HPDE6-E6E7 (cell line): ENCODE data around the gene SMARCAL1.
"Not testable (repeated sequence)": the region's sequence is repeated elsewhere in the genome, so short reads cannot be mapped to it uniquely, and the experiment has no call there.

ENCODE experiments used
- DNase-seq: peaks from one replicate; pipeline ENCODE4 v3.0.0; 2011; ENCODE audit warnings: missing footprints; ENCODE audit errors: extremely low spot score

SMARCAL1 gene

GRCh38 chr2:216412022-216412999, at the start of gene SMARCAL1:
Gene SMARCAL1, plus strand, starts transcription at chr2:216412484. Its CDS starts 2,221 bp downstream, at chr2:216414705.
- DNase-seq: peak; percentile 93

GRCh38 chr2:216362730-216363129, 49.6 kb upstream of the SMARCAL1 start:
- DNase-seq: peak; percentile 63

- no peak for DNase-seq
These were observed 49.1 kb upstream of the SMARCAL1 start for GRCh38 chr2:216363221-216363620.

- DNase-seq: no peak
These were observed 46.8 kb upstream of the SMARCAL1 start for GRCh38 chr2:216365518-216365917.

- no peak for DNase-seq
These were observed 45.4 kb upstream of the SMARCAL1 start for GRCh38 chr2:216366777-216367471.

GRCh38 chr2:216369821-216370220, 42.5 kb upstream of the SMARCAL1 start:
- no peak for DNase-seq

GRCh38 chr2:216370961-216371712, 41.1 kb upstream of the SMARCAL1 start:
- DNase-seq: no peak

GRCh38 chr2:216371721-216372702, 40.3 kb upstream of the SMARCAL1 start, which contains the start of gene MARCHF4:
Gene MARCHF4, minus strand, starts transcription at chr2:216372483. Its CDS starts 2,223 bp downstream, at chr2:216370260.
- peak; percentile 67 for DNase-seq

- no peak for DNase-seq
These were observed 39.5 kb upstream of the SMARCAL1 start for GRCh38 chr2:216372761-216373291.

- no peak for DNase-seq
These were observed 38.4 kb upstream of the SMARCAL1 start for GRCh38 chr2:216373896-216374295.

GRCh38 chr2:216375286-216375685, 37.0 kb upstream of the SMARCAL1 start:
- no peak for DNase-seq

GRCh38 chr2:216379977-216380376, 32.3 kb upstream of the SMARCAL1 start:
- DNase-seq: no peak

GRCh38 chr2:216384409-216384808, 27.9 kb upstream of the SMARCAL1 start:
- not testable (repeated sequence) for DNase-seq

GRCh38 chr2:216385478-216385877, 26.8 kb upstream of the SMARCAL1 start:
- DNase-seq: no peak

- no peak for DNase-seq
These were observed 25.0 kb upstream of the SMARCAL1 start for GRCh38 chr2:216387262-216387661.

GRCh38 chr2:216388046-216388884, 24.0 kb upstream of the SMARCAL1 start:
- no peak for DNase-seq

GRCh38 chr2:216389570-216389969, 22.7 kb upstream of the SMARCAL1 start:
- no peak for DNase-seq

GRCh38 chr2:216391401-216391800, 20.9 kb upstream of the SMARCAL1 start:
- DNase-seq: no peak

- no peak for DNase-seq
These were observed 20.2 kb upstream of the SMARCAL1 start for GRCh38 chr2:216392018-216392562.
